PC-9 (cell line): Measurements from ENCODE around the gene LAMP1.

Experiments used
- CTCF ChIP-seq: fragments of 200-600 bp; sonication (generic); conservative IDR thresholded peaks from 2 replicates; pipeline ENCODE4 v1.6.1; 2017; ENCODE audit warnings: mixed run types, antibody characterized with exemption, mild to moderate bottlenecking, moderate library complexity
- EZH2 ChIP-seq: fragments of 200-600 bp; sonication (generic); IDR thresholded peaks from 2 replicates; pipeline ENCODE4 v1.8.0; 2017; ENCODE audit warnings: antibody characterized with exemption, low read depth

- TF ChIP-seq CTCF: no peak
- TF ChIP-seq EZH2: no peak
Observed at GRCh38 chr13:113337976-113338375, 40.9 kb downstream of the LAMP1 start.
